HG02571 (cell line): ENCODE measurements around the gene BLOC1S4.

Experiments used
- ATAC-seq: cut with Tn5 transposase; IDR thresholded peaks from one replicate; pipeline ENCODE4 v1.9.1; 2021; ENCODE audit warnings: mild to moderate bottlenecking, moderate library complexity; ENCODE audit not compliant: unreplicated experiment

The BLOC1S4 gene

DNA sequence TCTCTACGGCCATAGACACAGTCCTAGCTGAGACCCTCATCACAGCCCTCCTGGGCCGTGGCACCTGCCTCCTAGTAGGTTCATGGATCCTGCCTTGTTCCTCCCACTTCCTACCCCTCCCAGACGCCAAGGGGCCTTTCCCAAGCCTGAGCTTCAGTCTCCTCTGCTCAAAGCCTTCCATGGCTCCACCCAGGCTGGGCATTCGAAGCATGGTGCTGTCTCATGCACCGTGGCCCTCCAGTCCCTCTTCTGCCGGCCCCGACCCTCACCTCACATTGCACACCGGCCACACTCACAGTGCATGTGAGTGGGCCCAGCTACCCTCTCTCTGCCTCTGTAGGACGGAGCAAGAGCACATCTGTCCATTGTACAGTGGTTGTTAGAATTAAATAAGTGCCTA lies 44.9 kb downstream of the BLOC1S4 start:
- ATAC-seq: no peak

DNA sequence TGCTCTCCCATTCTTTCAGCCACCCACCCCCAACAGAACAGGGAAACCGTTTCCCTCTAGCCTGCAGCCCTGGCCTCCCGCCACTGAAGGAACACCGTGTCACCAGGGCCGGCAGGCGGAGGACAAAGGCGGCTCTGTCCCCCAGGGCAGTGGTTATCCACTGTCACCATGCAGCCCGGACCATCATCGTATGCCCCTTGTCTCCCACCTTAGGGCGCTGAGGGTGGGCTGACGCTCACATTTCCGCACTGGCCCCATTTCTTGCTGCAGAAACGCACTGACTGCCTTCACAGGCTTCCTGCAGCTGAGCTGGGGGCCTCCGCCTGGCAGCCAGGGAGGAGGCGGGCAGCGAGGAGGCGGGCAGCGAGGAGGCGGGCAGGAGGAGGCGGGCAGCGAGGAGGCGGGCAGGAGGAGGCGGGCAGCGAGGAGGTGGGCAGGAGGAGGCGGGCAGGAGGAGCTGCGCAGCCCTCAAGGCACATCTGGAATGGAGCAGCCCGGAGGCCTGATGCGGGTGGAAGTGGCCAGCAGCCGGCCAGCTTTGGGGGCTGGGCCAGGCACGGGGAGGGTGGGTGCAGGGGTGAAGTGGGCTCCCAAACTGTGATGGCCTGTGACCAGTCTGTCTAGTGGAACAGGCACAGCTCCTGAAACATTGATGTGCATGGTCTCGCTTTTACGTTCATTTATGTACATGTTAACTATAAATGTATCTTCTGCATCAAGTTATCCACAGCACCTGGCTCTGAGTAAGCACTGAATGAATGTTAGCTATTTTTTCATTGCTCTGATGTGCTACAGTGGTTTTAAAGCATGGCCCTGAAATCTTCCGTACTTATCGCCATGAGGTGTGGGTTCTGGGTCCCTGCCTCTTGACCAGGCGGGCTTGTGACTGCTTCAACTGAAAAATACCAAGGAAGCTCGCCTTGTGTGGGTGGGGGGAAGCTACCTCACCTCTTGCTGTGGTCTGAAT lies 46.0 kb downstream of the BLOC1S4 start:
- no peak for ATAC-seq

DNA sequence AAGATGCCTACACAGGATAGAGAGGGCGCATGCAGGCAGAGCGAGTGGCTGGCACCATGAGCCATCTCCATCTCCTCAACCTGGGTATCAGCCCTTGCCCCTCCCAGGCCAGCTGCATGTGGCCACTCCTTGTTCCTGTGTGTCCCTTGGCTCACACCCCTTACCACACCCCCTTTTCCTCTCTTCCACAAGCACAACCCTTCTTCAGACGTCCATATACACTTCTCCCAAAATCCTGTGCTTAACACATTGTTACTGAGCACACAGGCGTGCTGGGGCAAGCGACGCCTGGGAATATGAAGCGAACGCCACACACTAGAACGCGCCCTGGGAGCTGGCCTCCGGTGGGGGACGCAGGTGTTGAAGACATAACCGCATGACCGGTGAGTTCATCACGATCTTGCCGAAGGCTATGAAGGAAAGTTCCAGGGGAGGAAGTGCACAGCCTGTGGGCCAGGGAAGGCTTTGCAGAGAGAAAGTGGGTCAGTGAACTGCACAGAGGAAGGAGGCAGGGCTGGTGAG lies 47.4 kb downstream of the BLOC1S4 start:
- no peak for ATAC-seq

DNA sequence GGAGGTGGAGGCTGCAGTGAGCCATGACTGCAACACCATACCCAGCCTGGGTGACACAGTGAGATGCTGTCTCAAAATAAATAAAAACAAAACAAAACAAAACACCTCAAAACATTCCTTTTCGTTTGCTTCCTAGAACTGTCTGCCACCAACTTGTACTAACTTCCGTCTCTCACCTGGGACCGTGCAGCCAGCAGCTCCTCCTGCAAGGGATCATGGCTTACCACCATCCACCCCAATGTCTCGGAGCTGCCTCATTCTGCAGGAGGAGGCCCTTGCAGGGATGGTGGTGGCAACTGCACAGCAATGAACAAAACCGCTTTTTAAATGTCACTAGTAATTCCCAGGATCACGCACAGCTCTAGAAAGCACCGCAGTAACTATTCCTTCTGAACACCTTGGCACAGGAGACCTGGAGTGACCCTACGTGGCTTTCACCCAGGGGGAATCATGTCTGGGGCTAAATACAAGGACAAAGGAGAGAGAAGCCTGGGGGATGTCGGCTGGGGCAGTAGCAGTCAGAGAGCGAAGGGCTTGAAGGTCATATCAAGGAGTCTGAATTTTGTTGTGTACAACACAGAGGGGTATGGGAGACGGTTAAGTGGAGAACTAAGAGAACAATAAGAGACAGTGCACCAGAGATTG lies 49.1 kb downstream of the BLOC1S4 start:
- no peak for ATAC-seq

DNA sequence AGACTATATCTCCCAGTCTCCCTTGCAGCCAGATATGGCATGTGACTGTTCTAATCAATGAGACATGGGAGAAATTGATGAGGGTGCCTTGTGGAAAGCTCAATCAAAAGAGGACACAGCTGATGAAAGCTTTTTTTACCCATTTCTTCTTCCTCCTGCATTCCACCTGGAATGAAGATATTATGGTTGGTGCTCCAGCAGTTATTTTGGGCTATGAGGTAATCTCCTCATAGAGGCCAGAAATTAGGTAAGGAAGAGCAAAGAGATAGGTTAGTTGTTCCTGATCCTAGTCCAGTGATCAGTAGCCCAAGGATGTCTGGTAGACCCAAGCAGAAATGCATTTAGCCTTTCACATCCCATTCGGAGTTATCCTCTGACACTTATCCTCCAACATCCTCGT lies 49.7 kb downstream of the BLOC1S4 start:
- ATAC-seq: no peak
